H9 (cell line): ENCODE results near the gene AP3B2. TPM values are rescaled to one million over a fixed set of nuclear protein-coding genes. Genes with fewer than 3 reads are reported as not detected.
A peak's percentile ranks its signal among the peaks of the same experiment; 100 is the strongest.

Source experiments
- DNase-seq: peaks from one replicate; pipeline ENCODE4 v3.0.0-alpha.2; 2017
- H2AFZ ChIP-seq: one replicate; pipeline ENCODE4 v1.6.1; 2013; ENCODE audit warnings: mild to moderate bottlenecking, low read length, control low read depth, moderate library complexity
- H2AK5ac ChIP-seq: 2 replicates; pipeline ENCODE4 v1.6.1; 2013; ENCODE audit warnings: low read length, control low read depth, mixed read lengths; ENCODE audit not compliant: insufficient read length
- H2BK120ac ChIP-seq: one replicate; pipeline ENCODE4 v1.6.1; 2013; ENCODE audit warnings: low read depth, mild to moderate bottlenecking, low read length, control low read depth, inconsistent platforms; ENCODE audit not compliant: poor library complexity, severe bottlenecking
- H2BK12ac ChIP-seq: 2 replicates; pipeline ENCODE4 v1.6.1; 2013; ENCODE audit warnings: low read length, control low read depth, mixed read lengths, low read depth; ENCODE audit not compliant: insufficient read length
- H2BK15ac ChIP-seq: 2 replicates; pipeline ENCODE4 v1.6.1; 2013; ENCODE audit warnings: low read depth, low read length, control low read depth
- H2BK20ac ChIP-seq: one replicate; pipeline ENCODE4 v1.6.1; 2013; ENCODE audit warnings: low read depth, mild to moderate bottlenecking, low read length, control low read depth, inconsistent platforms; ENCODE audit not compliant: poor library complexity, severe bottlenecking
- H2BK5ac ChIP-seq: 2 replicates; pipeline ENCODE4 v1.6.1; 2013; ENCODE audit warnings: low read length, control low read depth, mixed read lengths; ENCODE audit not compliant: insufficient read length
- H3K14ac ChIP-seq: 2 replicates; pipeline ENCODE4 v1.6.1; 2013; ENCODE audit warnings: low read length, control low read depth; ENCODE audit not compliant: insufficient read depth
- H3K18ac ChIP-seq: 2 replicates; pipeline ENCODE4 v1.6.1; 2013; ENCODE audit warnings: low read depth, mild to moderate bottlenecking, mixed read lengths, low read length, control low read depth; ENCODE audit not compliant: insufficient read length
- H3K23ac ChIP-seq: 2 replicates; pipeline ENCODE4 v1.6.1; 2013; ENCODE audit warnings: low read length, control low read depth, mixed read lengths, low read depth; ENCODE audit not compliant: insufficient read length
- H3K23me2 ChIP-seq: 2 replicates; pipeline ENCODE4 v1.6.1; 2013; ENCODE audit warnings: low read depth, mild to moderate bottlenecking, mixed read lengths, low read length, control low read depth; ENCODE audit not compliant: insufficient read length, poor library complexity, severe bottlenecking
- H3K27ac ChIP-seq: 2 replicates; pipeline ENCODE4 v1.5.1; 2013; ENCODE audit warnings: low read length, control low read depth, mixed read lengths, low read depth; ENCODE audit not compliant: insufficient read length
- H3K27me3 ChIP-seq: 2 replicates; pipeline ENCODE4 v1.6.1; 2013; ENCODE audit warnings: low read length, control low read depth, inconsistent platforms; ENCODE audit not compliant: insufficient read depth
- H3K4ac ChIP-seq: 2 replicates; pipeline ENCODE4 v1.6.1; 2013; ENCODE audit warnings: low read depth, mild to moderate bottlenecking, control low read depth, inconsistent platforms, low read length, moderate library complexity
- H3K4me1 ChIP-seq: 2 replicates; pipeline ENCODE4 v1.6.1; 2013; ENCODE audit warnings: low read length, control low read depth, inconsistent platforms; ENCODE audit not compliant: insufficient read depth
- H3K4me2 ChIP-seq: 2 replicates; pipeline ENCODE4 v1.6.1; 2013; ENCODE audit warnings: low read length, control low read depth, mixed read lengths; ENCODE audit not compliant: insufficient read length, insufficient read depth
- H3K56ac ChIP-seq: 2 replicates; pipeline ENCODE4 v1.6.1; 2013; ENCODE audit warnings: low read depth, mild to moderate bottlenecking, mixed read lengths, low read length, control low read depth; ENCODE audit not compliant: insufficient read length
- H3K79me1 ChIP-seq: 2 replicates; pipeline ENCODE4 v1.6.1; 2013; ENCODE audit warnings: low read depth, mild to moderate bottlenecking, moderate library complexity, low read length, control low read depth, inconsistent platforms; ENCODE audit not compliant: insufficient read depth, poor library complexity, severe bottlenecking
- H3K79me2 ChIP-seq: 2 replicates; pipeline ENCODE4 v1.6.1; 2013; ENCODE audit warnings: low read length, control low read depth, inconsistent platforms; ENCODE audit not compliant: insufficient read depth
- H3K9ac ChIP-seq: 2 replicates; pipeline ENCODE4 v1.6.1; 2013; ENCODE audit warnings: low read length, control low read depth, mixed read lengths; ENCODE audit not compliant: insufficient read length; ENCODE audit errors: extremely low read depth
- H3K9me3 ChIP-seq: one replicate; pipeline ENCODE4 v1.6.1; 2013; ENCODE audit warnings: low read depth, low read length, inconsistent platforms; ENCODE audit not compliant: control insufficient read depth
- H3T11ph ChIP-seq: one replicate; pipeline ENCODE4 v1.6.1; 2013; ENCODE audit warnings: mild to moderate bottlenecking, low read length, control low read depth, inconsistent platforms
- H4K20me1 ChIP-seq: one replicate; pipeline ENCODE4 v1.6.1; 2013; ENCODE audit not compliant: control insufficient read depth, insufficient read length, insufficient read depth
- H4K5ac ChIP-seq: 2 replicates; pipeline ENCODE4 v1.6.1; 2013; ENCODE audit warnings: low read depth, mild to moderate bottlenecking, mixed read lengths, low read length, control low read depth; ENCODE audit not compliant: insufficient read length
- H4K8ac ChIP-seq: replicated peaks from 2 replicates; pipeline ENCODE4 v1.6.1; 2013; ENCODE audit warnings: low read length, control low read depth, mixed read lengths, low read depth; ENCODE audit not compliant: insufficient read length
- H4K91ac ChIP-seq: 2 replicates; pipeline ENCODE4 v1.6.1; 2013; ENCODE audit warnings: low read depth, mild to moderate bottlenecking, moderate library complexity, mixed read lengths, low read length, control low read depth; ENCODE audit not compliant: insufficient read length
- H3K27ac Mint-ChIP-seq, 3 experiments: 2 replicates in 2 of 3; 3 replicates in 1 of 3; pipeline ENCODE4 v1.8.0; 2020 to 2021; ENCODE audit warnings: mixed read lengths in 3 of 3, mild to moderate bottlenecking in 1 of 3, moderate library complexity in 1 of 3
- H3K27me3 Mint-ChIP-seq: 2 replicates; pipeline ENCODE4 v1.8.0; 2021; ENCODE audit warnings: low read depth, mild to moderate bottlenecking, moderate library complexity, mixed read lengths
- H3K36me3 Mint-ChIP-seq, 3 experiments: 2 replicates in 2 of 3; 3 replicates in 1 of 3; pipeline ENCODE4 v1.8.0; 2020 to 2021; ENCODE audit warnings: low read depth in 3 of 3, mixed read lengths in 3 of 3; ENCODE audit not compliant: insufficient read depth in 1 of 3
- H3K4me1 Mint-ChIP-seq, 2 experiments: 2 replicates each; pipeline ENCODE4 v1.8.0; 2020; ENCODE audit warnings: mixed read lengths in 2 of 2
- H3K4me3 Mint-ChIP-seq, 2 experiments: 2 replicates in 1 of 2; 3 replicates in 1 of 2; pipeline ENCODE4 v1.8.0; 2020 to 2021; ENCODE audit warnings: mild to moderate bottlenecking in 2 of 2, mixed read lengths in 2 of 2, moderate library complexity in 1 of 2
- H3K9me3 Mint-ChIP-seq, 2 experiments: 2 replicates in 1 of 2; 3 replicates in 1 of 2; pipeline ENCODE4 v1.8.0; 2020; ENCODE audit warnings: mild to moderate bottlenecking in 2 of 2, mixed read lengths in 2 of 2, moderate library complexity in 1 of 2
- CTCF ChIP-seq: fragments of 200-600 bp; sonication (generic); conservative IDR thresholded peaks from 3 replicates; pipeline ENCODE4 v1.8.0; 2021; ENCODE audit warnings: antibody characterized with exemption, mild to moderate bottlenecking
- WGBS: extraction: QIAGEN DNeasy Blood & Tissue Kit; methylation state at CpG from one replicate; pipeline ENCODE4 v1.1.7; 2013; ENCODE audit warnings: missing lambda C conversion rate, low lambda C conversion rate, mixed read lengths; ENCODE audit not compliant: insufficient read length; ENCODE audit errors: extremely low coverage; 5-methylcytosine and 5-hydroxymethylcytosine counted together
- total RNA-seq: library from RNA; stranded (reverse); gene quantifications from 2 replicates; pipeline ENCODE4 v1.2.1, GENCODE V29; 2021

The AP3B2 gene
- total RNA-seq, 1 experiment from 2014 or later, result 10.6 TPM

GRCh38 chr15:82710926-82711490 is 1.3 kb upstream of the AP3B2 start:
- Mint-ChIP-seq H3K27ac (no peak overlapping the region), H3K36me3 (no peaks in the 10 kb centered on the region; a peak in 1 of 7 replicates), H3K4me3 (peak overlapping the region in 1 of 2 experiments; percentile 77; a peak in 4 of 5 replicates), H3K9me3 (no peaks in the 10 kb centered on the region; a peak in 1 of 5 replicates), H3K4me1 (peaks cover 5 to 6% of the 10 kb centered on the region in 2 experiments; a peak in 3 of 4 replicates), H3K27me3 (peaks cover 11% of the 10 kb centered on the region)
- Histone ChIP-seq H3K18ac (no peak overlapping the region), H3K79me2 (no peaks in the 10 kb centered on the region), H3K23me2 (peaks cover 15% of the 10 kb centered on the region), H2BK5ac (no peak overlapping the region), H3K14ac (no peak overlapping the region), H3K23ac (no peak overlapping the region), H2BK15ac (no peak overlapping the region), H2BK20ac (no peak overlapping the region), H3K79me1 (no peaks in the 10 kb centered on the region), H2BK120ac (no peak overlapping the region), H3K27ac (no peak overlapping the region), H4K20me1 (no peaks in the 10 kb centered on the region), H3K9me3 (no peaks in the 10 kb centered on the region), H3K4me2 (no peak overlapping the region), H4K5ac (no peak overlapping the region), H3T11ph (no peak overlapping the region), H3K27me3 (no peaks in the 10 kb centered on the region), H4K8ac (no peak overlapping the region), H2AK5ac (no peak overlapping the region), H2AFZ (no peak overlapping the region), H3K4me1 (peaks cover 8% of the 10 kb centered on the region), H4K91ac (no peak overlapping the region), H3K4ac (no peak overlapping the region), H3K56ac (no peak overlapping the region), H2BK12ac (no peak overlapping the region), H3K9ac (no peak overlapping the region)
- WGBS, result no CpG with 5 or more reads among the region's 26 CpGs
- TF ChIP-seq CTCF, result no peak
- no peak for DNase-seq
